Measurements from ENCODE around the gene KRTAP5-7.

- TF ChIP-seq POLR2A (IDR thresholded peaks at IDR 0.05), result no peak
- TF ChIP-seq, protein P1, sequence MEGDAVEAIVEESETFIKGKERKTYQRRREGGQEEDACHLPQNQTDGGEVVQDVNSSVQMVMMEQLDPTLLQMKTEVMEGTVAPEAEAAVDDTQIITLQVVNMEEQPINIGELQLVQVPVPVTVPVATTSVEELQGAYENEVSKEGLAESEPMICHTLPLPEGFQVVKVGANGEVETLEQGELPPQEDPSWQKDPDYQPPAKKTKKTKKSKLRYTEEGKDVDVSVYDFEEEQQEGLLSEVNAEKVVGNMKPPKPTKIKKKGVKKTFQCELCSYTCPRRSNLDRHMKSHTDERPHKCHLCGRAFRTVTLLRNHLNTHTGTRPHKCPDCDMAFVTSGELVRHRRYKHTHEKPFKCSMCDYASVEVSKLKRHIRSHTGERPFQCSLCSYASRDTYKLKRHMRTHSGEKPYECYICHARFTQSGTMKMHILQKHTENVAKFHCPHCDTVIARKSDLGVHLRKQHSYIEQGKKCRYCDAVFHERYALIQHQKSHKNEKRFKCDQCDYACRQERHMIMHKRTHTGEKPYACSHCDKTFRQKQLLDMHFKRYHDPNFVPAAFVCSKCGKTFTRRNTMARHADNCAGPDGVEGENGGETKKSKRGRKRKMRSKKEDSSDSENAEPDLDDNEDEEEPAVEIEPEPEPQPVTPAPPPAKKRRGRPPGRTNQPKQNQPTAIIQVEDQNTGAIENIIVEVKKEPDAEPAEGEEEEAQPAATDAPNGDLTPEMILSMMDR (IDR thresholded peaks at IDR 0.05), result no peak
Measured at GRCh38 chr11:71548716-71549151, 21.7 kb downstream of the KRTAP5-7 start.

Data from esophagus squamous epithelium (tissue), 4 donors.